HCT116 (cell line): ENCODE measurements around the gene ATF2. TPM values are rescaled to one million over a fixed set of nuclear protein-coding genes. Genes with fewer than 3 reads are reported as not detected.
A peak's percentile ranks its signal among the peaks of the same experiment; 100 is the strongest.

Experiments used
- ATAC-seq: fragments of 200-7000 bp; cut with Tn5 transposase; 2 replicates; pipeline ENCODE4 v1.9.1; 2020; ENCODE audit warnings: mild to moderate bottlenecking, moderate library complexity
- BruUV-seq: library from RNA; stranded (reverse); fragments of 400-500 nt; replicated peaks from 2 replicates; lab custom pipeline; 2021; lab: Mats Ljungman, UMichigan
- CTCF ChIA-PET: fragments of 300-600 bp; sonication (Branson Sonifier 250); formaldehyde crosslinking; loops from one replicate; lab custom pipeline; 2021; ENCODE audit warnings: antibody characterized with exemption; lab: Charles Lee
- POLR2A ChIA-PET: fragments of 300-600, 350-600 bp; sonication (Branson Sonifier 250); formaldehyde crosslinking; loops from one replicate; lab custom pipeline; 2021; ENCODE audit warnings: antibody characterized with exemption; lab: Charles Lee
- RAD21 ChIA-PET, 2 experiments: fragments of 300-600 bp; sonication (Branson Sonifier 250); formaldehyde crosslinking; loops; one replicate each; lab custom pipeline; 2023; ENCODE audit warnings: low total read pairs in 2 of 2; ENCODE audit not compliant: uncharacterized antibody in 2 of 2, unreplicated experiment in 2 of 2, low non-redundant PET in 1 of 2; lab: Charles Lee
- DNase-seq: peaks from one replicate; pipeline ENCODE4 v3.0.0-alpha.2; 2010; ENCODE audit warnings: low read depth, low spot score
- H2AFZ ChIP-seq: fragments of 200-600 bp; shearing (Covaris generic), sonication (generic); 2 replicates; pipeline ENCODE4 v1.6.1; 2017; ENCODE audit warnings: low read depth, mixed run types, mixed read lengths, antibody characterized with exemption, low read length; ENCODE audit not compliant: poor library complexity, severe bottlenecking
- H3K27ac ChIP-seq: 2 replicates; pipeline ENCODE4 v1.5.1; 2012; ENCODE audit warnings: low read depth, low read length
- H3K27me3 ChIP-seq: fragments of 200-600 bp; sonication (generic); 2 replicates; pipeline ENCODE4 v1.6.1; 2016; ENCODE audit warnings: mixed run types, low read length, mixed read lengths; ENCODE audit not compliant: insufficient read depth
- H3K36me3 ChIP-seq, 2 experiments: fragments of 200-500 bp in 1 of 2; fragments of 200-600 bp in 1 of 2; sonication (Bioruptor generic) in 1 of 2; sonication (generic) in 1 of 2; 2 replicates each; pipeline versions ENCODE4 v1.5.1 to v1.6.1; 2014 to 2016; ENCODE audit warnings: low read length in 2 of 2, inconsistent platforms in 1 of 2, mixed read lengths in 1 of 2, mixed run types in 1 of 2; ENCODE audit not compliant: insufficient read depth in 2 of 2, control insufficient read depth in 1 of 2
- H3K4me1 ChIP-seq, 2 experiments: fragments of 200-600 bp in 1 of 2; sonication (generic) in 1 of 2; 2 replicates each; pipeline versions ENCODE4 v1.5.1 to v1.6.1; 2012 to 2017; ENCODE audit warnings: low read length in 2 of 2, inconsistent platforms in 1 of 2, mild to moderate bottlenecking in 1 of 2, mixed read lengths in 1 of 2, mixed run types in 1 of 2, moderate library complexity in 1 of 2; ENCODE audit not compliant: insufficient read depth in 2 of 2, control insufficient read depth in 1 of 2
- H3K4me2 ChIP-seq: fragments of 200-600 bp; sonication (generic); 2 replicates; pipeline ENCODE4 v1.6.1; 2017; ENCODE audit warnings: mixed run types, low read length, mixed read lengths
- H3K4me3 ChIP-seq, 2 experiments: fragments of 200-600 bp in 1 of 2; sonication (generic) in 1 of 2; replicated peaks in 1 of 2; 2 replicates each; pipeline ENCODE4 v1.5.1; 2011 to 2016; ENCODE audit warnings: low read length in 2 of 2, control low read depth in 1 of 2, low read depth in 1 of 2, mild to moderate bottlenecking in 1 of 2, mixed read lengths in 1 of 2, mixed run types in 1 of 2
- H3K79me2 ChIP-seq: fragments of 200-600 bp; sonication (generic); 2 replicates; pipeline ENCODE4 v1.6.1; 2017; ENCODE audit warnings: mild to moderate bottlenecking, mixed run types, low read length, moderate library complexity, mixed read lengths; ENCODE audit not compliant: insufficient read depth
- H3K9ac ChIP-seq: fragments of 200-600 bp; sonication (generic); 2 replicates; pipeline ENCODE4 v1.6.1; 2016; ENCODE audit warnings: low read length, mixed read lengths
- H3K9me2 ChIP-seq: fragments of 200-600 bp; sonication (generic), shearing (Covaris generic); 2 replicates; pipeline ENCODE4 v1.6.1; 2017; ENCODE audit warnings: mixed run types, mild to moderate bottlenecking, moderate library complexity; ENCODE audit not compliant: insufficient read depth
- H3K9me3 ChIP-seq, 2 experiments: fragments of 200-500 bp in 1 of 2; fragments of 200-600 bp in 1 of 2; sonication (Bioruptor generic) in 1 of 2; sonication (generic) in 1 of 2; 2 replicates each; pipeline ENCODE4 v1.6.1; 2014 to 2017; ENCODE audit warnings: low read length in 2 of 2, mixed read lengths in 2 of 2, inconsistent platforms in 1 of 2, low read depth in 1 of 2, mild to moderate bottlenecking in 1 of 2, mixed run types in 1 of 2, moderate library complexity in 1 of 2; ENCODE audit not compliant: control insufficient read depth in 1 of 2, insufficient read depth in 1 of 2
- H4K20me1 ChIP-seq: fragments of 200-600 bp; sonication (generic), shearing (Covaris generic); 2 replicates; pipeline ENCODE4 v1.6.1; 2017; ENCODE audit warnings: mixed run types, mild to moderate bottlenecking, moderate library complexity; ENCODE audit not compliant: insufficient read depth
- CBX3 ChIP-seq: IDR thresholded peaks from 2 replicates; pipeline ENCODE4 v1.6.1; 2012; ENCODE audit warnings: low read depth
- CEBPB ChIP-seq: IDR thresholded peaks from 2 replicates; pipeline ENCODE4 v1.6.1; 2012; ENCODE audit warnings: low read depth
- ELF1 ChIP-seq: IDR thresholded peaks from 2 replicates; pipeline ENCODE4 v1.6.1; 2012; ENCODE audit warnings: low read depth, borderline replicate concordance
- EZH2 ChIP-seq: fragments of 200-600 bp; sonication (generic); IDR thresholded peaks from 2 replicates; pipeline ENCODE4 v1.6.1; 2017; ENCODE audit warnings: antibody characterized with exemption, mixed run types
- FOSL1 ChIP-seq: IDR thresholded peaks from 2 replicates; pipeline ENCODE4 v1.6.1; 2012; ENCODE audit warnings: low read depth
- MAX ChIP-seq: IDR thresholded peaks from 2 replicates; pipeline ENCODE4 v1.6.1; 2012
- POLR2AphosphoS5 ChIP-seq: IDR thresholded peaks from 2 replicates; pipeline ENCODE4 v1.6.1; 2011; ENCODE audit warnings: mild to moderate bottlenecking, low read depth, low read length, moderate library complexity
- RAD21 ChIP-seq: IDR thresholded peaks from 2 replicates; pipeline ENCODE4 v1.6.1; 2012; ENCODE audit warnings: low read depth, mild to moderate bottlenecking
- REST ChIP-seq: IDR thresholded peaks from 2 replicates; pipeline ENCODE4 v1.6.1; 2012; ENCODE audit warnings: low read depth
- SP1 ChIP-seq: IDR thresholded peaks from 2 replicates; pipeline ENCODE4 v1.6.1; 2012; ENCODE audit warnings: low read depth
- ZBTB33 ChIP-seq: IDR thresholded peaks from 2 replicates; pipeline ENCODE4 v1.6.1; 2011; ENCODE audit warnings: mild to moderate bottlenecking, low read length, moderate library complexity; ENCODE audit not compliant: insufficient replicate concordance; ENCODE audit errors: extremely low read depth
- intact Hi-C: fragments of 100-400 bp; cut with micrococcal nuclease; formaldehyde crosslinking; loops from 2 replicates; pipeline ENCODE4 v1.10.0; 2022
- total RNA-seq: library from RNA; stranded (reverse); gene quantifications from one replicate; pipeline ENCODE4 v1.2.1, GENCODE V29; 2021; ENCODE audit not compliant: unreplicated experiment

The ATF2 gene
- total RNA-seq, 1 experiment from 2014 or later = 29.6 TPM

- TF ChIP-seq REST (no peak), CEBPB (no peak), RAD21 (no peak), SP1 (peak; percentile 88), POLR2AphosphoS5 (0 out of 2 replicates have a peak, but pooled peaks have one; percentile 48), CBX3 (peak; percentile 75; the same call in 1 of the 2 replicates), ELF1 (no peak; the same call in 1 of the 2 replicates)
These were observed at the start of gene ATF2 (continued) for GRCh38 chr2:175167792-175168563.

GRCh38 chr2:175207741-175208438 lies 39.9 kb upstream of the ATF2 start:
- ChIA-PET POLR2A (no interaction called here), CTCF (interaction anchor here (1.2 to 2.0 kb wide), 2 partner anchors 44 to 74 kb away, joined by 3 to 6 read pairs; no protein-coding TSS in a partner anchor)
- no peak for ATAC-seq

More at GRCh38 chr2:175207741-175208438, 39.9 kb upstream of the ATF2 start:
- Histone ChIP-seq H3K9me2 (no peaks in the 10 kb centered on the region), H3K9me3 (no peaks in the 10 kb centered on the region), H2AFZ (no peak overlapping the region), H3K4me2 (no peak overlapping the region), H3K4me1 (peaks cover 0 to 9% of the 10 kb centered on the region in 2 experiments; a peak in 1 of 4 replicates), H3K4me3 (no peak overlapping the region), H4K20me1 (no peaks in the 10 kb centered on the region), H3K27ac (no peak overlapping the region), H3K27me3 (no peaks in the 10 kb centered on the region), H3K9ac (no peak overlapping the region), H3K79me2 (no peaks in the 10 kb centered on the region), H3K36me3 (no peaks in the 10 kb centered on the region)
- intact Hi-C loops = no loop called here
- RAD21 ChIA-PET = no interaction called here
- no peak for DNase-seq
- BruUV-seq = no TSS peak
- TF ChIP-seq CBX3 (no peak), FOSL1 (no peak), MAX (no peak), ZBTB33 (no peak), EZH2 (no peak)
